K562 (cell line): ENCODE measurements around the gene TSC22D2. TPM values are rescaled to one million over a fixed set of nuclear protein-coding genes. Genes with fewer than 3 reads are reported as not detected.

Source experiments
- ATAC-seq: fragments of 200-7000 bp; cut with Tn5 transposase; 3 replicates; pipeline ENCODE4 v1.9.1; 2020; ENCODE audit warnings: moderate library complexity
- BruUV-seq: library from RNA; stranded (reverse); fragments of 400-500 nt; replicated peaks from 2 replicates; lab custom pipeline; 2021; lab: Mats Ljungman, UMichigan
- CTCF ChIA-PET: fragments of 300-600 bp; formaldehyde crosslinking; extraction: SDS; loops from one replicate; lab custom pipeline; 2021; ENCODE audit warnings: low intra/inter-chr PET ratio; lab: Yijun Ruan, JAX
- POLR2A ChIA-PET: fragments of 300-600, 350-650 bp; sonication (Branson Sonifier 250); formaldehyde crosslinking; extraction: SDS; loops from one replicate; lab custom pipeline; 2021; ENCODE audit warnings: antibody characterized with exemption, inconsistent platforms; lab: Yijun Ruan, JAX
- DNase-seq, 4 experiments: peaks; one replicate each; pipeline versions ENCODE4 v3.0.0 to v3.0.0-alpha.2; 2011 to 2018; ENCODE audit warnings: low spot score in 3 of 4, mixed read lengths in 3 of 4; ENCODE audit errors: extremely low read depth in 1 of 4
- FAIRE-seq: peaks from 2 replicates; lab custom pipeline; 2011; peaks lifted over from hg19 to GRCh38; lab: Jason Lieb, UNC
- H2AFZ ChIP-seq: 2 replicates; pipeline ENCODE4 v1.6.0; 2011; ENCODE audit warnings: low read depth, low read length, control low read depth, inconsistent platforms
- H3K27ac ChIP-seq: fragments of 200-600 bp; 3 replicates; pipeline ENCODE4 v1.8.0; 2011; ENCODE audit warnings: low read depth, mild to moderate bottlenecking, control low read depth, inconsistent platforms, low read length, moderate library complexity, mixed read lengths; ENCODE audit errors: extremely low read depth
- H3K27me3 ChIP-seq, 2 experiments: fragments of 300-600 bp in 1 of 2; 2 replicates in 1 of 2; 3 replicates in 1 of 2; pipeline versions ENCODE4 v1.6.0 to v1.8.0; 2011; ENCODE audit warnings: inconsistent platforms in 2 of 2, low read length in 2 of 2, mild to moderate bottlenecking in 1 of 2, mixed read lengths in 1 of 2, moderate library complexity in 1 of 2; ENCODE audit not compliant: control insufficient read depth in 2 of 2, insufficient read depth in 2 of 2
- H3K36me3 ChIP-seq: fragments of 300-600 bp; 3 replicates; pipeline ENCODE4 v1.8.0; 2011; ENCODE audit warnings: mild to moderate bottlenecking, low read length, inconsistent platforms; ENCODE audit not compliant: control insufficient read depth, insufficient read depth
- H3K4me1 ChIP-seq, 2 experiments: fragments of 200-600 bp in 1 of 2; replicated peaks in 1 of 2; 2 replicates in 1 of 2; 3 replicates in 1 of 2; pipeline versions ENCODE4 v1.5.1 to v1.8.0; 2011; ENCODE audit warnings: inconsistent platforms in 2 of 2, low read length in 2 of 2, mild to moderate bottlenecking in 1 of 2, mixed read lengths in 1 of 2, moderate library complexity in 1 of 2; ENCODE audit not compliant: control insufficient read depth in 2 of 2, insufficient read depth in 2 of 2
- H3K4me2 ChIP-seq: 2 replicates; pipeline ENCODE4 v1.6.1; 2011; ENCODE audit warnings: low read length, control low read depth, inconsistent platforms, mixed read lengths; ENCODE audit not compliant: insufficient read depth
- H3K4me3 ChIP-seq: fragments of 200-600 bp; sonication (generic), shearing (Covaris generic); 2 replicates; pipeline ENCODE4 v1.5.1; 2016; ENCODE audit warnings: control low read depth, inconsistent platforms
- H3K79me2 ChIP-seq: fragments of 200-600 bp; 3 replicates; pipeline ENCODE4 v1.8.0; 2011; ENCODE audit warnings: low read length, inconsistent platforms; ENCODE audit not compliant: control insufficient read depth, insufficient read depth
- H3K9ac ChIP-seq, 2 experiments: 2 replicates each; pipeline versions ENCODE4 v1.6.0 to v1.6.1; 2011; ENCODE audit warnings: low read depth in 2 of 2, low read length in 2 of 2, control low read depth in 1 of 2, inconsistent platforms in 1 of 2, mild to moderate bottlenecking in 1 of 2, mixed read lengths in 1 of 2; ENCODE audit not compliant: insufficient read depth in 1 of 2
- H3K9me1 ChIP-seq: one replicate; pipeline ENCODE4 v1.6.0; 2011; ENCODE audit warnings: inconsistent platforms, mild to moderate bottlenecking, low read length, moderate library complexity; ENCODE audit not compliant: control insufficient read depth, insufficient read depth
- H3K9me3 ChIP-seq: replicated peaks from 2 replicates; pipeline ENCODE4 v1.5.1; 2011; ENCODE audit warnings: low read depth, low read length, inconsistent platforms; ENCODE audit not compliant: control insufficient read depth, insufficient read depth
- H4K20me1 ChIP-seq: replicated peaks from 2 replicates; pipeline ENCODE4 v1.6.1; 2011; ENCODE audit warnings: low read length, inconsistent platforms, mixed read lengths; ENCODE audit not compliant: control insufficient read depth, insufficient read depth
- FOXJ2 ChIP-seq: fragments of 200-800 bp; sonication (Bioruptor generic); IDR thresholded peaks from 2 replicates; pipeline ENCODE4 v1.6.1; 2016; ENCODE audit warnings: missing genetic modification characterization, missing compliant biosample characterization
- KAT8 ChIP-seq: fragments of 450-650 bp; IDR thresholded peaks from 2 replicates; pipeline ENCODE4 v1.6.1; 2016; ENCODE audit warnings: low read depth, mild to moderate bottlenecking
- PML ChIP-seq: IDR thresholded peaks from 2 replicates; pipeline ENCODE4 v1.6.1; 2012; ENCODE audit warnings: low read length, inconsistent platforms
- SOX6 ChIP-seq: fragments of 450-650 bp; IDR thresholded peaks from 2 replicates; pipeline ENCODE4 v1.6.1; 2014; ENCODE audit warnings: mild to moderate bottlenecking
- ZNF134 ChIP-seq: fragments of 250-450 bp; sonication (Bioruptor Pico); conservative IDR thresholded peaks from 2 replicates; pipeline ENCODE4 v1.4.0; 2020
- WGBS: fragments of 100-300 bp; shearing (Covaris generic); methylation state at CpG from one replicate; pipeline ENCODE4 v1.1.6; 2016; ENCODE audit warnings: low coverage, mixed read lengths; ENCODE audit not compliant: insufficient coverage; ENCODE audit errors: missing lambda C conversion rate; 5-methylcytosine and 5-hydroxymethylcytosine counted together
- in situ Hi-C: fragments of 300-500 bp; cut with MboI; formaldehyde crosslinking; loops from 4 replicates; pipeline ENCODE4 v1.15.0; 2018; ENCODE audit warnings: inconsistent platforms, mixed read lengths
- intact Hi-C: fragments of 100-400 bp; cut with micrococcal nuclease; formaldehyde crosslinking; loops from 2 replicates; pipeline ENCODE4 v1.14.2; 2022
- polyA plus RNA-seq, 8 experiments: library from polyadenylated mRNA; depleted of rRNA in 4 of 8; stranded (reverse) in 5 of 8; unstranded in 3 of 8; fragments of >200 nt; fragmentation: Nextera tagmentation in 2 of 8; fragmentation: Illumina TruSeq in 1 of 8; extraction: Ambion mirVana in 2 of 8; extraction: Trizol in 1 of 8; gene quantifications; 2 replicates each; pipeline versions ENCODE4 v1.2.1 to v1.2.3, GENCODE V29; 2011 to 2014; ENCODE audit warnings: inconsistent platforms in 1 of 8, missing spikeins in 1 of 8
- total RNA-seq, 7 experiments: library from RNA; depleted of rRNA in 6 of 7; stranded (reverse); fragments of >200 nt in 6 of 7; fragmentation: Illumina TruSeq in 2 of 7; extraction: Trizol in 2 of 7; gene quantifications; 2 replicates each; pipeline versions ENCODE4 v1.2.1 to v1.2.3, GENCODE V29; 2011 to 2021; ENCODE audit warnings: low replicate concordance in 1 of 7
- TF ChIP-seq, protein P1 (sequence below): sonication (generic); IDR thresholded peaks from 2 replicates; pipeline ENCODE4 v1.6.1; 2016
- TF ChIP-seq, protein P2 (sequence below): fragments of 200-600 bp; sonication (generic); IDR thresholded peaks from one replicate; pipeline ENCODE4 v1.6.1; 2012; ENCODE audit warnings: mild to moderate bottlenecking, low read depth, low read length, inconsistent platforms
- TF ChIP-seq, protein P3 (sequence below): fragments of 450-650 bp; IDR thresholded peaks from 2 replicates; pipeline ENCODE4 v1.6.1; 2017; ENCODE audit warnings: mild to moderate bottlenecking, moderate library complexity
- TF ChIP-seq, protein P4 (sequence below): fragments of 450-650 bp; formaldehyde crosslinking; IDR thresholded peaks from 2 replicates; pipeline ENCODE4 v1.4.0; 2022; ENCODE audit warnings: mild to moderate bottlenecking, moderate library complexity

Gene TSC22D2
- total and polyA plus RNA-seq, 9 of the 15 experiments (the other 6 are each of a cell fraction or from before 2014, with no cell fraction given), result 5.5 to 44.0 (median 19.3) TPM

DNA sequence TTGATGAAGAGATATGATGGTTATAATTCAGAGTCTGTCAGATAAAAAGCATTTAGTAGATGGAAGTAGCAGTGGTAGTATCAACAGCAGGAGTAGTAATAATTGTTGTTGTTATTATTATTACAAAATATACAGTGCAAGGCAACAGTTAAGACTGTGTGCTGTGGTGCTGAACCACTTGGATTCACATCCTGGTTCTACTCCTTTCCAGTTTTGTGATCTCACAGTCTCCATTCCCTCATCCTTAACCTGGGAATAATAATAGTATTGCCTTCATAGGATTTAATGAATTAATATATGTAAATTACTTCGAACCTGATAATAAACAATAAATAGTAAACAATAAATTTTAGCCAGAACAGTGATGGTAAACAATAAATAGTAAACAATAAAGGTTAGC, 37.1 kb upstream of the TSC22D2 start:
- no peak overlapping the region for H3K9ac ChIP-seq
- CTCF ChIA-PET, result no interaction called here
- no peaks in the 10 kb centered on the region for H3K27me3 ChIP-seq
- DNase-seq, result no peak
- H3K27ac ChIP-seq, result no peak overlapping the region
- no peaks in the 10 kb centered on the region for H3K36me3 ChIP-seq
- H3K4me2 ChIP-seq, result no peak overlapping the region
- H3K9me1 ChIP-seq, result no peaks in the 10 kb centered on the region
- ATAC-seq, result no peak
- H4K20me1 ChIP-seq, result no peaks in the 10 kb centered on the region
- H3K9me3 ChIP-seq, result no peaks in the 10 kb centered on the region
- H2AFZ ChIP-seq, result peak overlapping the region; percentile 70; the same call in 1 of the 2 replicates
- POLR2A ChIA-PET, result no interaction called here
- intact Hi-C loops (loop anchor here (5.0 kb wide), 2 partner anchors 36 to 126 kb away; partner anchors contain the start of gene TSC22D2), in situ Hi-C loops (no loop called here)
- no peak overlapping the region for H3K4me3 ChIP-seq
- no peak for FAIRE-seq
- WGBS, result 19% methylated on average over 1 of the region's 1 CpG
- no peaks in the 10 kb centered on the region for H3K79me2 ChIP-seq
- H3K4me1 ChIP-seq, result peaks cover 0 to 12% of the 10 kb centered on the region in 2 experiments; a peak in 2 of 5 replicates
- no TSS peak for BruUV-seq
- no peak for TF ChIP-seq PML
- TF ChIP-seq, protein P1, sequence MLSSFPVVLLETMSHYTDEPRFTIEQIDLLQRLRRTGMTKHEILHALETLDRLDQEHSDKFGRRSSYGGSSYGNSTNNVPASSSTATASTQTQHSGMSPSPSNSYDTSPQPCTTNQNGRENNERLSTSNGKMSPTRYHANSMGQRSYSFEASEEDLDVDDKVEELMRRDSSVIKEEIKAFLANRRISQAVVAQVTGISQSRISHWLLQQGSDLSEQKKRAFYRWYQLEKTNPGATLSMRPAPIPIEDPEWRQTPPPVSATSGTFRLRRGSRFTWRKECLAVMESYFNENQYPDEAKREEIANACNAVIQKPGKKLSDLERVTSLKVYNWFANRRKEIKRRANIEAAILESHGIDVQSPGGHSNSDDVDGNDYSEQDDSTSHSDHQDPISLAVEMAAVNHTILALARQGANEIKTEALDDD, result no peak
- TF ChIP-seq FOXJ2 (tag), result no peak
- TF ChIP-seq, protein P2, sequence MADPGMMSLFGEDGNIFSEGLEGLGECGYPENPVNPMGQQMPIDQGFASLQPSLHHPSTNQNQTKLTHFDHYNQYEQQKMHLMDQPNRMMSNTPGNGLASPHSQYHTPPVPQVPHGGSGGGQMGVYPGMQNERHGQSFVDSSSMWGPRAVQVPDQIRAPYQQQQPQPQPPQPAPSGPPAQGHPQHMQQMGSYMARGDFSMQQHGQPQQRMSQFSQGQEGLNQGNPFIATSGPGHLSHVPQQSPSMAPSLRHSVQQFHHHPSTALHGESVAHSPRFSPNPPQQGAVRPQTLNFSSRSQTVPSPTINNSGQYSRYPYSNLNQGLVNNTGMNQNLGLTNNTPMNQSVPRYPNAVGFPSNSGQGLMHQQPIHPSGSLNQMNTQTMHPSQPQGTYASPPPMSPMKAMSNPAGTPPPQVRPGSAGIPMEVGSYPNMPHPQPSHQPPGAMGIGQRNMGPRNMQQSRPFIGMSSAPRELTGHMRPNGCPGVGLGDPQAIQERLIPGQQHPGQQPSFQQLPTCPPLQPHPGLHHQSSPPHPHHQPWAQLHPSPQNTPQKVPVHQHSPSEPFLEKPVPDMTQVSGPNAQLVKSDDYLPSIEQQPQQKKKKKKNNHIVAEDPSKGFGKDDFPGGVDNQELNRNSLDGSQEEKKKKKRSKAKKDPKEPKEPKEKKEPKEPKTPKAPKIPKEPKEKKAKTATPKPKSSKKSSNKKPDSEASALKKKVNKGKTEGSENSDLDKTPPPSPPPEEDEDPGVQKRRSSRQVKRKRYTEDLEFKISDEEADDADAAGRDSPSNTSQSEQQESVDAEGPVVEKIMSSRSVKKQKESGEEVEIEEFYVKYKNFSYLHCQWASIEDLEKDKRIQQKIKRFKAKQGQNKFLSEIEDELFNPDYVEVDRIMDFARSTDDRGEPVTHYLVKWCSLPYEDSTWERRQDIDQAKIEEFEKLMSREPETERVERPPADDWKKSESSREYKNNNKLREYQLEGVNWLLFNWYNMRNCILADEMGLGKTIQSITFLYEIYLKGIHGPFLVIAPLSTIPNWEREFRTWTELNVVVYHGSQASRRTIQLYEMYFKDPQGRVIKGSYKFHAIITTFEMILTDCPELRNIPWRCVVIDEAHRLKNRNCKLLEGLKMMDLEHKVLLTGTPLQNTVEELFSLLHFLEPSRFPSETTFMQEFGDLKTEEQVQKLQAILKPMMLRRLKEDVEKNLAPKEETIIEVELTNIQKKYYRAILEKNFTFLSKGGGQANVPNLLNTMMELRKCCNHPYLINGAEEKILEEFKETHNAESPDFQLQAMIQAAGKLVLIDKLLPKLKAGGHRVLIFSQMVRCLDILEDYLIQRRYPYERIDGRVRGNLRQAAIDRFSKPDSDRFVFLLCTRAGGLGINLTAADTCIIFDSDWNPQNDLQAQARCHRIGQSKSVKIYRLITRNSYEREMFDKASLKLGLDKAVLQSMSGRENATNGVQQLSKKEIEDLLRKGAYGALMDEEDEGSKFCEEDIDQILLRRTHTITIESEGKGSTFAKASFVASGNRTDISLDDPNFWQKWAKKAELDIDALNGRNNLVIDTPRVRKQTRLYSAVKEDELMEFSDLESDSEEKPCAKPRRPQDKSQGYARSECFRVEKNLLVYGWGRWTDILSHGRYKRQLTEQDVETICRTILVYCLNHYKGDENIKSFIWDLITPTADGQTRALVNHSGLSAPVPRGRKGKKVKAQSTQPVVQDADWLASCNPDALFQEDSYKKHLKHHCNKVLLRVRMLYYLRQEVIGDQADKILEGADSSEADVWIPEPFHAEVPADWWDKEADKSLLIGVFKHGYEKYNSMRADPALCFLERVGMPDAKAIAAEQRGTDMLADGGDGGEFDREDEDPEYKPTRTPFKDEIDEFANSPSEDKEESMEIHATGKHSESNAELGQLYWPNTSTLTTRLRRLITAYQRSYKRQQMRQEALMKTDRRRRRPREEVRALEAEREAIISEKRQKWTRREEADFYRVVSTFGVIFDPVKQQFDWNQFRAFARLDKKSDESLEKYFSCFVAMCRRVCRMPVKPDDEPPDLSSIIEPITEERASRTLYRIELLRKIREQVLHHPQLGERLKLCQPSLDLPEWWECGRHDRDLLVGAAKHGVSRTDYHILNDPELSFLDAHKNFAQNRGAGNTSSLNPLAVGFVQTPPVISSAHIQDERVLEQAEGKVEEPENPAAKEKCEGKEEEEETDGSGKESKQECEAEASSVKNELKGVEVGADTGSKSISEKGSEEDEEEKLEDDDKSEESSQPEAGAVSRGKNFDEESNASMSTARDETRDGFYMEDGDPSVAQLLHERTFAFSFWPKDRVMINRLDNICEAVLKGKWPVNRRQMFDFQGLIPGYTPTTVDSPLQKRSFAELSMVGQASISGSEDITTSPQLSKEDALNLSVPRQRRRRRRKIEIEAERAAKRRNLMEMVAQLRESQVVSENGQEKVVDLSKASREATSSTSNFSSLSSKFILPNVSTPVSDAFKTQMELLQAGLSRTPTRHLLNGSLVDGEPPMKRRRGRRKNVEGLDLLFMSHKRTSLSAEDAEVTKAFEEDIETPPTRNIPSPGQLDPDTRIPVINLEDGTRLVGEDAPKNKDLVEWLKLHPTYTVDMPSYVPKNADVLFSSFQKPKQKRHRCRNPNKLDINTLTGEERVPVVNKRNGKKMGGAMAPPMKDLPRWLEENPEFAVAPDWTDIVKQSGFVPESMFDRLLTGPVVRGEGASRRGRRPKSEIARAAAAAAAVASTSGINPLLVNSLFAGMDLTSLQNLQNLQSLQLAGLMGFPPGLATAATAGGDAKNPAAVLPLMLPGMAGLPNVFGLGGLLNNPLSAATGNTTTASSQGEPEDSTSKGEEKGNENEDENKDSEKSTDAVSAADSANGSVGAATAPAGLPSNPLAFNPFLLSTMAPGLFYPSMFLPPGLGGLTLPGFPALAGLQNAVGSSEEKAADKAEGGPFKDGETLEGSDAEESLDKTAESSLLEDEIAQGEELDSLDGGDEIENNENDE, result no peak
- TF ChIP-seq KAT8, result no peak
- TF ChIP-seq, protein P3, sequence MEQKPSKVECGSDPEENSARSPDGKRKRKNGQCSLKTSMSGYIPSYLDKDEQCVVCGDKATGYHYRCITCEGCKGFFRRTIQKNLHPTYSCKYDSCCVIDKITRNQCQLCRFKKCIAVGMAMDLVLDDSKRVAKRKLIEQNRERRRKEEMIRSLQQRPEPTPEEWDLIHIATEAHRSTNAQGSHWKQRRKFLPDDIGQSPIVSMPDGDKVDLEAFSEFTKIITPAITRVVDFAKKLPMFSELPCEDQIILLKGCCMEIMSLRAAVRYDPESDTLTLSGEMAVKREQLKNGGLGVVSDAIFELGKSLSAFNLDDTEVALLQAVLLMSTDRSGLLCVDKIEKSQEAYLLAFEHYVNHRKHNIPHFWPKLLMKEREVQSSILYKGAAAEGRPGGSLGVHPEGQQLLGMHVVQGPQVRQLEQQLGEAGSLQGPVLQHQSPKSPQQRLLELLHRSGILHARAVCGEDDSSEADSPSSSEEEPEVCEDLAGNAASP, result no peak
- no peak for TF ChIP-seq SOX6
- no peak for TF ChIP-seq ZNF134
- TF ChIP-seq, protein P4, sequence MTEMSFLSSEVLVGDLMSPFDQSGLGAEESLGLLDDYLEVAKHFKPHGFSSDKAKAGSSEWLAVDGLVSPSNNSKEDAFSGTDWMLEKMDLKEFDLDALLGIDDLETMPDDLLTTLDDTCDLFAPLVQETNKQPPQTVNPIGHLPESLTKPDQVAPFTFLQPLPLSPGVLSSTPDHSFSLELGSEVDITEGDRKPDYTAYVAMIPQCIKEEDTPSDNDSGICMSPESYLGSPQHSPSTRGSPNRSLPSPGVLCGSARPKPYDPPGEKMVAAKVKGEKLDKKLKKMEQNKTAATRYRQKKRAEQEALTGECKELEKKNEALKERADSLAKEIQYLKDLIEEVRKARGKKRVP (CRISPR knock-in tag), result no peak
